GM23248 (cell line): Measurements from ENCODE around the gene TRPC6. TPM values are rescaled to one million over a fixed set of nuclear protein-coding genes. Genes with fewer than 3 reads are reported as not detected.

ENCODE experiments used
- DNase-seq: peaks from one replicate; pipeline ENCODE4 v3.0.0-alpha.2; 2015
- H2AFZ ChIP-seq: fragments of 200-600 bp; sonication (generic); 2 replicates; pipeline ENCODE4 v1.6.1; 2016; ENCODE audit warnings: antibody characterized with exemption
- H3F3A ChIP-seq: fragments of 200-600 bp; sonication (generic); 2 replicates; pipeline ENCODE4 v1.6.1; 2016; ENCODE audit warnings: mild to moderate bottlenecking, antibody characterized with exemption, mixed run types; ENCODE audit not compliant: insufficient read depth
- H3K27ac ChIP-seq: fragments of 200-600 bp; sonication (generic); 2 replicates; pipeline ENCODE4 v1.5.1; 2016; ENCODE audit warnings: mild to moderate bottlenecking
- H3K27me3 ChIP-seq: fragments of 200-600 bp; sonication (generic); replicated peaks from 2 replicates; pipeline ENCODE4 v1.6.1; 2016; ENCODE audit warnings: mild to moderate bottlenecking; ENCODE audit not compliant: insufficient read depth
- H3K36me3 ChIP-seq: fragments of 200-600 bp; sonication (generic); 2 replicates; pipeline ENCODE4 v1.6.1; 2016; ENCODE audit warnings: low read depth, mild to moderate bottlenecking
- H3K4me1 ChIP-seq: fragments of 200-600 bp; sonication (generic); 2 replicates; pipeline ENCODE4 v1.6.1; 2016; ENCODE audit warnings: mild to moderate bottlenecking; ENCODE audit not compliant: insufficient read depth
- H3K4me2 ChIP-seq: fragments of 200-600 bp; sonication (generic); one replicate; pipeline ENCODE4 v1.6.1; 2016; ENCODE audit warnings: mild to moderate bottlenecking; ENCODE audit not compliant: unreplicated experiment
- H3K4me3 ChIP-seq: fragments of 200-600 bp; sonication (generic); 2 replicates; pipeline ENCODE4 v1.5.1; 2016; ENCODE audit warnings: mild to moderate bottlenecking
- H3K79me2 ChIP-seq: fragments of 200-600 bp; sonication (generic); 2 replicates; pipeline ENCODE4 v1.6.1; 2016; ENCODE audit warnings: mild to moderate bottlenecking; ENCODE audit not compliant: insufficient read depth
- H3K9ac ChIP-seq: fragments of 200-600 bp; sonication (generic); 2 replicates; pipeline ENCODE4 v1.6.1; 2016; ENCODE audit warnings: mild to moderate bottlenecking
- H3K9me2 ChIP-seq: fragments of 200-600 bp; sonication (generic); 2 replicates; pipeline ENCODE4 v1.6.1; 2016; ENCODE audit warnings: mixed run types, mild to moderate bottlenecking, moderate library complexity; ENCODE audit not compliant: insufficient read depth
- H3K9me3 ChIP-seq: fragments of 200-600 bp; sonication (generic); one replicate; pipeline ENCODE4 v1.6.1; 2017; ENCODE audit warnings: low read depth
- H4K20me1 ChIP-seq: fragments of 200-600 bp; sonication (generic); 2 replicates; pipeline ENCODE4 v1.6.0; 2016; ENCODE audit not compliant: insufficient read depth
- EZH2 ChIP-seq: fragments of 200-600 bp; sonication (generic); IDR thresholded peaks from 2 replicates; pipeline ENCODE4 v1.6.1; 2018; ENCODE audit warnings: antibody characterized with exemption, mild to moderate bottlenecking; ENCODE audit not compliant: insufficient read depth, poor library complexity, severe bottlenecking
- EZH2phosphoT487 ChIP-seq: fragments of 200-600 bp; sonication (generic); IDR thresholded peaks from 2 replicates; pipeline ENCODE4 v1.6.1; 2018; ENCODE audit warnings: antibody characterized with exemption, moderate library complexity, mild to moderate bottlenecking, low read depth; ENCODE audit not compliant: insufficient read depth
- WGBS, 2 experiments: methylation state at CpG; one replicate each; pipeline ENCODE4 v1.1.6; 2015 to 2017; ENCODE audit warnings: low lambda C conversion rate in 2 of 2, low coverage in 1 of 2; ENCODE audit errors: missing lambda C conversion rate in 2 of 2; 5-methylcytosine and 5-hydroxymethylcytosine counted together
- in situ Hi-C: fragments of 300-500 bp; cut with MboI; formaldehyde crosslinking; loops from 2 replicates; pipeline ENCODE4 v1.15.0; 2020
- polyA plus RNA-seq: library from polyadenylated mRNA; unstranded; fragments of >200 nt; fragmentation: Nextera tagmentation; extraction: Ambion mirVana; gene quantifications from 2 replicates; pipeline ENCODE4 v1.2.1, GENCODE V29; 2016
- total RNA-seq: library from RNA; depleted of rRNA; stranded (reverse); fragments of >200 nt; shearing (Covaris generic); gene quantifications from 2 replicates; pipeline ENCODE4 v1.2.3, GENCODE V29; 2014

Gene TRPC6
- total and polyA plus RNA-seq, 2 experiments from 2014 or later, result 0.11 to 0.16 TPM

DNA sequence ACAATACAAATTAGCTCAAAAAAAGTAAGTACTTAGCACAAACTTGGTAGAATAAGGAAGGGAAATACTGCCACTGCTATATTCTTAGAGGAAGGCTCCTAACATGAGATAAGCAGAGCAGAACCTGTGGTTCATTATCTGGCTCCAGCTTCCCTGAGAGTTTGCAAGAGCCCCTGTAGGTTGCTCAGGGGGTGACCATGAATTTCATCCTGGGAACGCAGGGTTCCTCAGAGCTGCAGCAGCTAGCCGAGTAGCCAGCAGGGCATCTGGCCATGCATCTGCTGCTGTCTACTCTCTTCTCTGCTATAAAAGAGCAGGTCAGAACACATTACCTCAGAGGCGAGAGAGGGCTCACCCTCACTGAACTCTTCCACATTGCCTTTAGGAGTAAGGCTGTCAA is 67.3 kb downstream of the TRPC6 start:
- in situ Hi-C loops, result no loop called here
- no peak overlapping the region for H3K4me2 ChIP-seq
- TF ChIP-seq EZH2phosphoT487 (no peak), EZH2 (no peak)

DNA sequence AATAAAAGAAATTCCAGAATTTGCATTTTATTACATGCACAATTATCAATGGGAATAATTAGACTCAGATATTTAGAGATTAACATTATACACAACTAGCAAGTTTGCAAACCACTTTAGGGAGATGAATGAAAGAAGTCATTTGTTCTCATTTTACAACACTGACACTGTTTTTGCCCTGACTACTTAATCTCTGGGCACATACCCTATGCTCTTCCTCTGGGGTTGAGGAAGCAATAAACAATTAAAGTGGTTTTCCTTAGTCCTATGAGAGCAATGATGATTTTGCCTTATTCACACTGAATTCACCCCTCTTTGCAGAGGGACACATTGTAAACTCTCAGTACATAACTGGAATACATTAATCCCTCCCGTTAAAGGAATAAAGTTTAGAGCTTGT is 72.7 kb downstream of the TRPC6 start:
- Histone ChIP-seq H3K27me3 (peaks cover 12% of the 10 kb centered on the region; the same call in 1 of the 2 replicates), H3K27ac (no peak overlapping the region), H3F3A (no peaks in the 10 kb centered on the region), H4K20me1 (no peaks in the 10 kb centered on the region), H3K9ac (no peak overlapping the region), H3K36me3 (no peaks in the 10 kb centered on the region), H3K79me2 (no peaks in the 10 kb centered on the region), H3K4me1 (no peaks in the 10 kb centered on the region), H3K4me2 (no peak overlapping the region), H3K9me3 (no peaks in the 10 kb centered on the region), H3K4me3 (no peak overlapping the region), H3K9me2 (no peaks in the 10 kb centered on the region), H2AFZ (no peak overlapping the region)
- TF ChIP-seq EZH2phosphoT487, result no peak
- TF ChIP-seq EZH2, result no peak
- DNase-seq, result no peak
- in situ Hi-C loops, result no loop called here
- 80 to 93% methylated on average over 1 of the region's 1 CpG for WGBS, 2 experiments

More for the DNA sequence above, 67.3 kb downstream of the TRPC6 start:
- Histone ChIP-seq H3K9me2 (no peaks in the 10 kb centered on the region), H3K27ac (no peak overlapping the region), H3K27me3 (peaks cover 33% of the 10 kb centered on the region), H4K20me1 (no peaks in the 10 kb centered on the region), H3K36me3 (no peaks in the 10 kb centered on the region), H3F3A (no peaks in the 10 kb centered on the region), H2AFZ (no peak overlapping the region), H3K79me2 (no peaks in the 10 kb centered on the region), H3K9ac (no peak overlapping the region), H3K4me1 (no peaks in the 10 kb centered on the region), H3K4me3 (no peak overlapping the region), H3K9me3 (no peaks in the 10 kb centered on the region)
- 46 to 54% methylated on average over 3 of the region's 3 CpGs for WGBS, 2 experiments
- DNase-seq, result no peak

- Histone ChIP-seq H3K36me3 (no peaks in the 10 kb centered on the region), H3K4me3 (no peak overlapping the region), H3K9me2 (no peaks in the 10 kb centered on the region), H3K27ac (no peak overlapping the region), H4K20me1 (no peaks in the 10 kb centered on the region), H3K79me2 (no peaks in the 10 kb centered on the region), H3K9me3 (no peaks in the 10 kb centered on the region), H3K9ac (no peak overlapping the region), H3F3A (no peaks in the 10 kb centered on the region), H3K4me1 (no peaks in the 10 kb centered on the region), H2AFZ (no peak overlapping the region), H3K27me3 (0 out of 2 replicates have a peak, but pooled peaks cover 11% of the 10 kb centered on the region), H3K4me2 (no peak overlapping the region)
- in situ Hi-C loops, result no loop called here
- no peak for DNase-seq
- WGBS, 2 experiments, result 79 to 80% methylated on average over 1 of the region's 1 CpG
- no peak for TF ChIP-seq EZH2
- no peak for TF ChIP-seq EZH2phosphoT487
These were observed 73.2 kb downstream of the TRPC6 start for GRCh38 chr11:101510591-101510990.

DNA sequence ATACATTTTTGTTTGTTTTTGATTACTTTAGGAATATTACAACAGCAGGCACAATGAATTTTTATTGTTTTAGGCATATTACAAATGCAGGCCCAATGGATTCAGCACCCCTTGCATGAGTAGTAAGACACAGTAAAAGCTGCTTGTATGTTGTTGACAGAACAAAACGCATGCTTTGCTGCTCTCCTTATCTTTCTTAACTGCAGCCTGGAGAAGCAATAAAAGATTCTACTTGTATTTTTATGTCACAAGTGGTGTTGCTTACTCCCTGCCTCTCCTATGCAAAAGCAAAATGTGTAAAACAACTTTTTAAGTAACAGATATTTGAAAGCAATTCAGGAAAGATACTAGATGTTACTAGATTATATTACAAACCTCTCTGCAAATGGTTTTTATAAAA is 73.9 kb downstream of the TRPC6 start:
- no peak for TF ChIP-seq EZH2phosphoT487
- no peak for TF ChIP-seq EZH2
- Histone ChIP-seq H3K9me2 (no peaks in the 10 kb centered on the region), H3K4me3 (no peak overlapping the region), H3K4me1 (no peaks in the 10 kb centered on the region), H3K79me2 (no peaks in the 10 kb centered on the region), H3K36me3 (no peaks in the 10 kb centered on the region), H3K9ac (no peak overlapping the region), H4K20me1 (no peaks in the 10 kb centered on the region), H3F3A (no peaks in the 10 kb centered on the region), H2AFZ (no peak overlapping the region), H3K4me2 (no peak overlapping the region), H3K27me3 (0 out of 2 replicates have a peak, but pooled peaks cover 4% of the 10 kb centered on the region), H3K27ac (no peak overlapping the region), H3K9me3 (no peaks in the 10 kb centered on the region)
- in situ Hi-C loops, result no loop called here
- no peak for DNase-seq
- 0% methylated on average over 1 of the region's 1 CpG for WGBS, 2 experiments

DNA sequence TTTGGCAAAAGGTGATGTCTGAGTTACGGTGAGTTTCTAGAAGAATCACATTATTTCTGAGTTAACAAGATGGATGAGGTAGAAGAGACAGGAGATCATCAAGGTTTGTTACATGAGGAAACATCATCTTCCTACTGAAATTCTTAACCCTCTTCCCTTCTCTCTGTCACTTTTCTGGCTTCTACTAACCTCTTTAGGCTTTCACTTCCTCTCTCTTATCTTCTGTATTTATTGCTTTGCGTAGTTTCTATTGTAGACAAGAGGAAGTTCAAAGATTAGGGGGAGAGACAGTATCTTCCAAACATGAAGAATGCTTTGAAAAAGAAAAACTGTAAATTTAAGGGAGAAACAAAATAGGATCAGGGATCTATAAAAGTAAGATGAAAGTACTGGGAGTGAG is 75.4 kb downstream of the TRPC6 start:
- Histone ChIP-seq H4K20me1 (no peaks in the 10 kb centered on the region), H3F3A (no peaks in the 10 kb centered on the region), H3K9me2 (no peaks in the 10 kb centered on the region), H3K36me3 (no peaks in the 10 kb centered on the region), H3K4me1 (no peaks in the 10 kb centered on the region), H3K4me2 (no peak overlapping the region), H2AFZ (no peak overlapping the region), H3K79me2 (no peaks in the 10 kb centered on the region), H3K4me3 (no peak overlapping the region), H3K9me3 (no peaks in the 10 kb centered on the region), H3K27ac (no peak overlapping the region), H3K27me3 (no peaks in the 10 kb centered on the region), H3K9ac (no peak overlapping the region)
- 79% methylated on average over 2 of the region's 2 CpGs for WGBS, 2 experiments
- in situ Hi-C loops, result no loop called here
- TF ChIP-seq EZH2 (no peak), EZH2phosphoT487 (no peak)
- no peak for DNase-seq
